Pancreas (tissue), 10 donors: ENCODE data around the gene HIRA. TPM values are rescaled to one million over a fixed set of nuclear protein-coding genes. Genes with fewer than 3 reads are reported as not detected.

Experiments
- ATAC-seq, 4 donors: fragments of 200-7000 bp; cut with Tn5 transposase; one replicate each; pipeline versions ENCODE4 v1.8.0 to v1.9.1; 2020; ENCODE audit warnings: mild to moderate bottlenecking in 4 of 4, moderate library complexity in 4 of 4
- DNase-seq, 6 donors: peaks; one replicate each; pipeline ENCODE4 v3.0.0-alpha.2; 2020
- FAIRE-seq: peaks from 2 replicates; lab custom pipeline; 2012; peaks lifted over from hg19 to GRCh38; lab: Jason Lieb, UNC
- H3K27ac ChIP-seq, 4 donors: fragments of 200-600 bp; sonication (generic); 1 replicate in 3 of 4; 2 replicates in 1 of 4; pipeline versions ENCODE4 v1.5.0 to v1.8.0; 2020
- H3K27me3 ChIP-seq, 4 donors: fragments of 200-600 bp; one replicate each; pipeline ENCODE4 v1.8.0; 2021
- H3K36me3 ChIP-seq, 3 donors: fragments of 200-600 bp; sonication (generic) in 1 of 3; one replicate each; pipeline versions ENCODE4 v1.5.0 to v1.8.0; 2020 to 2021
- H3K4me1 ChIP-seq, 3 donors: fragments of 200-600 bp; one replicate each; pipeline ENCODE4 v1.8.0; 2021
- H3K4me3 ChIP-seq, 4 donors: fragments of 200-600 bp; sonication (generic) in 2 of 4; one replicate each; pipeline versions ENCODE4 v1.5.0 to v1.8.0; 2020 to 2021
- H3K9me3 ChIP-seq, 4 donors: fragments of 200-600 bp; one replicate each; pipeline ENCODE4 v1.8.0; 2021
- CTCF ChIP-seq, 4 donors: fragments of 200-600 bp; sonication (generic) in 3 of 4; IDR thresholded peaks; one replicate each; pipeline versions ENCODE4 v1.5.0 to v1.8.0; 2021; ENCODE audit warnings: antibody characterized with exemption in 4 of 4
- WGBS, 2 donors: extraction: QIAGEN DNeasy Blood & Tissue Kit; methylation state at CpG; one replicate each; pipeline ENCODE4 v1.1.7; 2013; 5-methylcytosine and 5-hydroxymethylcytosine counted together
- intact Hi-C, 3 donors: fragments of 100-400 bp; cut with DNase I; formaldehyde crosslinking; loops; one replicate each; pipeline versions ENCODE4 v1.11.1 to v1.14.2; 2022
- polyA plus RNA-seq, 2 donors: library from polyadenylated mRNA; stranded (reverse); fragments of 200-250 nt; gene quantifications; one replicate each; pipeline ENCODE4 v1.2.3, GENCODE V29; 2013
- total RNA-seq, 6 donors: library from RNA; stranded (reverse); fragmentation: NEBNext Ultra II Directional in 4 of 6; extraction: Animal tissue kit (Norgen Biotek cat#: 25700) in 4 of 6; gene quantifications; one replicate each; pipeline versions ENCODE4 v1.2.1 to v1.2.4, GENCODE V29; 2021 to 2023
- donor health status: healthy with polysubstance abuse.
- donor health status: DM: no; HTN: no; CAD: no; lungs with moderate emphysema.
- donor health status: DM: no; HTN: no; CAD: no.
- donor health status: control.
- donor health status: control.
- donor health status: Bipolar disorder and iron deficiency.
- donor health status: DM: yes; HTN: yes; CAD: no.
- donor health status: DM: no; HTN: no; CAD: no.
- donor health status: DM: no; HTN: no; CAD: no.
- donor health status: DM: yes; HTN: yes; CAD: no.

Gene HIRA
- total and polyA plus RNA-seq, 8 donors: 6.1 to 14.6 (median 9.5) TPM

- Histone ChIP-seq H3K36me3 (peaks cover 0 to 55% (median 0%) of the 10 kb centered on the region in 3 donors), H3K27me3 (no peaks in the 10 kb centered on the region), H3K4me3 (no peak overlapping the region), H3K4me1 (no peaks in the 10 kb centered on the region), H3K27ac (no peak overlapping the region), H3K9me3 (no peaks in the 10 kb centered on the region)
- no peak for FAIRE-seq
- no peak for DNase-seq
- intact Hi-C loops: no loop called here
- no peak for TF ChIP-seq CTCF (IDR thresholded peaks at IDR 0.05)
- ATAC-seq: no peak
- 90 to 94% methylated on average over 6 of the region's 6 CpGs for WGBS, 2 donors
These were observed 35.0 kb downstream of the HIRA start for GRCh38 chr22:19396561-19396933.

- FAIRE-seq (no peak), DNase-seq (peak in 1 of 6 donors; percentile 5), ATAC-seq (no peak)
- Histone ChIP-seq H3K4me1 (no peaks in the 10 kb centered on the region), H3K4me3 (no peak overlapping the region), H3K27me3 (no peaks in the 10 kb centered on the region), H3K27ac (no peak overlapping the region), H3K9me3 (no peaks in the 10 kb centered on the region), H3K36me3 (peaks cover 0 to 55% (median 0%) of the 10 kb centered on the region in 3 donors)
- 94 to 95% methylated on average over 4 of the region's 4 CpGs for WGBS, 2 donors
- intact Hi-C loops: no loop called here
- no peak for TF ChIP-seq CTCF (IDR thresholded peaks at IDR 0.05)
These were observed 36.3 kb downstream of the HIRA start for GRCh38 chr22:19395276-19395675.

GRCh38 chr22:19394274-19395050, 37.1 kb downstream of the HIRA start:
- Histone ChIP-seq H3K9me3 (no peaks in the 10 kb centered on the region), H3K36me3 (peaks cover 0 to 55% (median 0%) of the 10 kb centered on the region in 3 donors), H3K27me3 (no peaks in the 10 kb centered on the region), H3K4me1 (no peaks in the 10 kb centered on the region), H3K4me3 (no peak overlapping the region), H3K27ac (no peak overlapping the region)
- intact Hi-C loops: no loop called here
- FAIRE-seq: no peak
- DNase-seq: peak in 1 of 6 donors; percentile 16
- 85 to 88% methylated on average over 8 of the region's 8 CpGs for WGBS, 2 donors
- TF ChIP-seq CTCF (IDR thresholded peaks at IDR 0.05): no peak
- no peak for ATAC-seq

GRCh38 chr22:19393704-19394103, 37.8 kb downstream of the HIRA start:
- H3K36me3 ChIP-seq: peaks cover 0 to 55% (median 0%) of the 10 kb centered on the region in 3 donors
- intact Hi-C loops: no loop called here
- FAIRE-seq: no peak

More at GRCh38 chr22:19393704-19394103, 37.8 kb downstream of the HIRA start:
- no peaks in the 10 kb centered on the region for H3K9me3 ChIP-seq
- no peak overlapping the region for H3K4me3 ChIP-seq
- H3K4me1 ChIP-seq: no peaks in the 10 kb centered on the region
- ATAC-seq: no peak
- no peak overlapping the region for H3K27ac ChIP-seq
- H3K27me3 ChIP-seq: no peaks in the 10 kb centered on the region
- peak in 1 of 6 donors; percentile 30 for DNase-seq
- 85 to 93% methylated on average over 5 of the region's 5 CpGs for WGBS, 2 donors
- no peak for TF ChIP-seq CTCF (IDR thresholded peaks at IDR 0.05)
